ENCODE data around the gene CBLIF.
"Not testable (repeated sequence)": the region's sequence is repeated elsewhere in the genome, so short reads cannot be mapped to it uniquely, and the experiment has no call there.

The CBLIF gene

GRCh38 chr11:59867946-59868345, 22.6 kb upstream of the CBLIF start:
- H3K9ac ChIP-seq (ENCODE audit: low read length) = no peak overlapping the region
- no peak overlapping the region for H3K27ac ChIP-seq (ENCODE audit: low read depth, low read length)
- no peak overlapping the region for H3K4me3 ChIP-seq (ENCODE audit: low read depth, low read length)
- no peaks in the 10 kb centered on the region for H3K4me1 ChIP-seq (ENCODE audit: control insufficient read depth, insufficient read depth, low read length)
- H3K27me3 ChIP-seq (ENCODE audit: control insufficient read depth, insufficient read depth, low read length) = no peaks in the 10 kb centered on the region
- H3K36me3 ChIP-seq (ENCODE audit: control insufficient read depth, insufficient read depth, low read length) = no peaks in the 10 kb centered on the region
- H3K9me3 ChIP-seq (ENCODE audit: control insufficient read depth, insufficient read depth, low read depth, low read length) = no peaks in the 10 kb centered on the region

GRCh38 chr11:59866836-59867235, 21.5 kb upstream of the CBLIF start:
- Histone ChIP-seq H3K4me1 (ENCODE audit: control insufficient read depth, insufficient read depth, low read length) (no peaks in the 10 kb centered on the region), H3K27ac (ENCODE audit: low read depth, low read length) (no peak overlapping the region), H3K36me3 (ENCODE audit: control insufficient read depth, insufficient read depth, low read length) (no peaks in the 10 kb centered on the region), H3K27me3 (ENCODE audit: control insufficient read depth, insufficient read depth, low read length) (no peaks in the 10 kb centered on the region), H3K4me3 (ENCODE audit: low read depth, low read length) (no peak overlapping the region), H3K9ac (ENCODE audit: low read length) (no peak overlapping the region), H3K9me3 (ENCODE audit: control insufficient read depth, insufficient read depth, low read depth, low read length) (no peaks in the 10 kb centered on the region)

GRCh38 chr11:59866397-59866796, 21.1 kb upstream of the CBLIF start, which contains the start of gene TCN1:
Gene TCN1, minus strand, starts transcription at chr11:59866487. Its CDS starts 17 bp downstream, at chr11:59866470.
- Histone ChIP-seq H3K27me3 (ENCODE audit: control insufficient read depth, insufficient read depth, low read length) (no peaks in the 10 kb centered on the region), H3K36me3 (ENCODE audit: control insufficient read depth, insufficient read depth, low read length) (no peaks in the 10 kb centered on the region), H3K9me3 (ENCODE audit: control insufficient read depth, insufficient read depth, low read depth, low read length) (no peaks in the 10 kb centered on the region), H3K4me3 (ENCODE audit: low read depth, low read length) (no peak within 1 kb of the TSS), H3K9ac (ENCODE audit: low read length) (no peak within 1 kb of the TSS), H3K27ac (ENCODE audit: low read depth, low read length) (no peak within 1 kb of the TSS), H3K4me1 (ENCODE audit: control insufficient read depth, insufficient read depth, low read length) (no peaks in the 10 kb centered on the region)

GRCh38 chr11:59865031-59865430, 19.7 kb upstream of the CBLIF start:
- Histone ChIP-seq H3K9ac (ENCODE audit: low read length) (no peak overlapping the region), H3K36me3 (ENCODE audit: control insufficient read depth, insufficient read depth, low read length) (no peaks in the 10 kb centered on the region), H3K27ac (ENCODE audit: low read depth, low read length) (no peak overlapping the region), H3K9me3 (ENCODE audit: control insufficient read depth, insufficient read depth, low read depth, low read length) (no peaks in the 10 kb centered on the region), H3K4me3 (ENCODE audit: low read depth, low read length) (no peak overlapping the region), H3K4me1 (ENCODE audit: control insufficient read depth, insufficient read depth, low read length) (no peaks in the 10 kb centered on the region), H3K27me3 (ENCODE audit: control insufficient read depth, insufficient read depth, low read length) (no peaks in the 10 kb centered on the region)

- no peaks in the 10 kb centered on the region for H3K27me3 ChIP-seq (ENCODE audit: control insufficient read depth, insufficient read depth, low read length)
- no peaks in the 10 kb centered on the region for H3K9me3 ChIP-seq (ENCODE audit: control insufficient read depth, insufficient read depth, low read depth, low read length)
- no peak overlapping the region for H3K4me3 ChIP-seq (ENCODE audit: low read depth, low read length)
- no peaks in the 10 kb centered on the region for H3K36me3 ChIP-seq (ENCODE audit: control insufficient read depth, insufficient read depth, low read length)
- no peak overlapping the region for H3K9ac ChIP-seq (ENCODE audit: low read length)
- H3K27ac ChIP-seq (ENCODE audit: low read depth, low read length) = no peak overlapping the region
- peaks cover 8% of the 10 kb centered on the region for H3K4me1 ChIP-seq (ENCODE audit: control insufficient read depth, insufficient read depth, low read length)
Measured at GRCh38 chr11:59862252-59862651, 17.0 kb upstream of the CBLIF start.

- no peaks in the 10 kb centered on the region for H3K36me3 ChIP-seq (ENCODE audit: control insufficient read depth, insufficient read depth, low read length)
- no peaks in the 10 kb centered on the region for H3K9me3 ChIP-seq (ENCODE audit: control insufficient read depth, insufficient read depth, low read depth, low read length)
- H3K27ac ChIP-seq (ENCODE audit: low read depth, low read length) = no peak overlapping the region
- H3K27me3 ChIP-seq (ENCODE audit: control insufficient read depth, insufficient read depth, low read length) = no peaks in the 10 kb centered on the region
- H3K4me1 ChIP-seq (ENCODE audit: control insufficient read depth, insufficient read depth, low read length) = peaks cover 16% of the 10 kb centered on the region
- H3K4me3 ChIP-seq (ENCODE audit: low read depth, low read length) = no peak overlapping the region
- H3K9ac ChIP-seq (ENCODE audit: low read length) = no peak overlapping the region
Measured at GRCh38 chr11:59859673-59860072, 14.4 kb upstream of the CBLIF start.

- no peaks in the 10 kb centered on the region for H3K27me3 ChIP-seq (ENCODE audit: control insufficient read depth, insufficient read depth, low read length)
- H3K36me3 ChIP-seq (ENCODE audit: control insufficient read depth, insufficient read depth, low read length) = no peaks in the 10 kb centered on the region
- peaks cover 16% of the 10 kb centered on the region for H3K4me1 ChIP-seq (ENCODE audit: control insufficient read depth, insufficient read depth, low read length)
- H3K9me3 ChIP-seq (ENCODE audit: control insufficient read depth, insufficient read depth, low read depth, low read length) = no peaks in the 10 kb centered on the region
- H3K9ac ChIP-seq (ENCODE audit: low read length) = peak overlapping the region; percentile 8
- no peak overlapping the region for H3K27ac ChIP-seq (ENCODE audit: low read depth, low read length)
- no peak overlapping the region for H3K4me3 ChIP-seq (ENCODE audit: low read depth, low read length)
Measured at GRCh38 chr11:59857439-59858434, 12.4 kb upstream of the CBLIF start.

- Histone ChIP-seq H3K36me3 (ENCODE audit: control insufficient read depth, insufficient read depth, low read length) (no peaks in the 10 kb centered on the region), H3K9ac (ENCODE audit: low read length) (no peak overlapping the region), H3K27me3 (ENCODE audit: control insufficient read depth, insufficient read depth, low read length) (no peaks in the 10 kb centered on the region), H3K4me1 (ENCODE audit: control insufficient read depth, insufficient read depth, low read length) (peaks cover 16% of the 10 kb centered on the region), H3K27ac (ENCODE audit: low read depth, low read length) (no peak overlapping the region), H3K4me3 (ENCODE audit: low read depth, low read length) (no peak overlapping the region), H3K9me3 (ENCODE audit: control insufficient read depth, insufficient read depth, low read depth, low read length) (no peaks in the 10 kb centered on the region)
Measured at GRCh38 chr11:59854871-59855270, 9.6 kb upstream of the CBLIF start.

- H3K27ac ChIP-seq (ENCODE audit: low read depth, low read length); H3K36me3 ChIP-seq (ENCODE audit: control insufficient read depth, insufficient read depth, low read length); H3K4me1 ChIP-seq (ENCODE audit: control insufficient read depth, insufficient read depth, low read length); H3K27me3 ChIP-seq (ENCODE audit: control insufficient read depth, insufficient read depth, low read length); H3K4me3 ChIP-seq (ENCODE audit: low read depth, low read length); H3K9ac ChIP-seq (ENCODE audit: low read length); H3K9me3 ChIP-seq (ENCODE audit: control insufficient read depth, insufficient read depth, low read depth, low read length): not testable (repeated sequence)
Measured at GRCh38 chr11:59851416-59851815, 6.1 kb upstream of the CBLIF start.

- H3K27me3 ChIP-seq (ENCODE audit: control insufficient read depth, insufficient read depth, low read length); H3K27ac ChIP-seq (ENCODE audit: low read depth, low read length); H3K9me3 ChIP-seq (ENCODE audit: control insufficient read depth, insufficient read depth, low read depth, low read length); H3K36me3 ChIP-seq (ENCODE audit: control insufficient read depth, insufficient read depth, low read length); H3K4me1 ChIP-seq (ENCODE audit: control insufficient read depth, insufficient read depth, low read length); H3K4me3 ChIP-seq (ENCODE audit: low read depth, low read length); H3K9ac ChIP-seq (ENCODE audit: low read length): not testable (repeated sequence)
Measured at GRCh38 chr11:59849551-59849950, 4.3 kb upstream of the CBLIF start.

GRCh38 chr11:59849129-59849528, 3.8 kb upstream of the CBLIF start:
- H3K36me3 ChIP-seq (ENCODE audit: control insufficient read depth, insufficient read depth, low read length) = no peaks in the 10 kb centered on the region
- H3K9me3 ChIP-seq (ENCODE audit: control insufficient read depth, insufficient read depth, low read depth, low read length) = no peaks in the 10 kb centered on the region
- peaks cover 6% of the 10 kb centered on the region; the same call in 1 of the 2 replicates for H3K4me1 ChIP-seq (ENCODE audit: control insufficient read depth, insufficient read depth, low read length)
- no peak overlapping the region for H3K27ac ChIP-seq (ENCODE audit: low read depth, low read length)
- H3K4me3 ChIP-seq (ENCODE audit: low read depth, low read length) = no peak overlapping the region
- H3K9ac ChIP-seq (ENCODE audit: low read length) = no peak overlapping the region
- H3K27me3 ChIP-seq (ENCODE audit: control insufficient read depth, insufficient read depth, low read length) = no peaks in the 10 kb centered on the region

Data from HUES6 (cell line).